HG03159 (cell line): Measurements from ENCODE around the gene CDC16.
A peak's percentile ranks its signal among the peaks of the same experiment; 100 is the strongest.

ENCODE experiments used
- ATAC-seq: cut with Tn5 transposase; IDR thresholded peaks from one replicate; pipeline ENCODE4 v1.9.1; 2021; ENCODE audit warnings: mild to moderate bottlenecking, moderate library complexity; ENCODE audit not compliant: unreplicated experiment

The CDC16 gene

GRCh38 chr13:114296448-114296847, 61.8 kb downstream of the CDC16 start:
- ATAC-seq = no peak

GRCh38 chr13:114296902-114297301, 62.2 kb downstream of the CDC16 start:
- no peak for ATAC-seq

GRCh38 chr13:114298866-114299265, 64.2 kb downstream of the CDC16 start:
- no peak for ATAC-seq

- ATAC-seq = no peak
Observed at GRCh38 chr13:114299604-114300305, 65.1 kb downstream of the CDC16 start.

DNA sequence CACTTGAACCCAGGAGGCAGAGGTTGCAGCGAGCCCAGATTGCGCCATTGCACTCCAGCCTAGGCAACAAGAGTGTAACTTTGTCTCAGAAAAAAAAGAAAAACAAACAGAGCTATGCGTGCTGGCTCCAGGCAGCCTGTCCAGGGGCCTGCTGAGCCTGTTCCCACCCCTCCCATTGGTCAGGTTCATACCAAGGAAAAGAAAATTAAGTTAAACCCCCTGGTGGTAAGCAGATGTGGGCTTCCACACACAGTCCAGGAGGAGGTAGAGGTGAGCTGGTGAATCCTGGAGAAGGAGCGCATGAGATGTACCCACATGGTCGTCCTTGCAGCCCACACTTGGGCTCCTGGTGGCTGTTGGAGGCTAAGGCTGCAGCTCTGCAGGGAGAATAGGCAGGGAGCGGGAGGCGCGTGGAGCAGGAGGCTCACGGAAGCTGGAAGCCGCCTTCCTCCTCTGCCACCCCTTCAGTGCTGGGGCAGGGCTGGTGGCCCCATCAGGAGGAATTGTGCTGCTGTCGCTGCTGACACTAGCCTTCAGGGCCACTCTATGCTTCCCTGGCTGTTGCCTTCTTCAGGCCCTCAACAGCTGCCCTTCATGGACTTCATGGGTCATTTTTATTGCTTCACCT, 69.1 kb downstream of the CDC16 start:
- no peak for ATAC-seq

GRCh38 chr13:114304346-114305034, 69.8 kb downstream of the CDC16 start:
- ATAC-seq = no peak

GRCh38 chr13:114309086-114309485, 74.4 kb downstream of the CDC16 start:
- no peak for ATAC-seq

DNA sequence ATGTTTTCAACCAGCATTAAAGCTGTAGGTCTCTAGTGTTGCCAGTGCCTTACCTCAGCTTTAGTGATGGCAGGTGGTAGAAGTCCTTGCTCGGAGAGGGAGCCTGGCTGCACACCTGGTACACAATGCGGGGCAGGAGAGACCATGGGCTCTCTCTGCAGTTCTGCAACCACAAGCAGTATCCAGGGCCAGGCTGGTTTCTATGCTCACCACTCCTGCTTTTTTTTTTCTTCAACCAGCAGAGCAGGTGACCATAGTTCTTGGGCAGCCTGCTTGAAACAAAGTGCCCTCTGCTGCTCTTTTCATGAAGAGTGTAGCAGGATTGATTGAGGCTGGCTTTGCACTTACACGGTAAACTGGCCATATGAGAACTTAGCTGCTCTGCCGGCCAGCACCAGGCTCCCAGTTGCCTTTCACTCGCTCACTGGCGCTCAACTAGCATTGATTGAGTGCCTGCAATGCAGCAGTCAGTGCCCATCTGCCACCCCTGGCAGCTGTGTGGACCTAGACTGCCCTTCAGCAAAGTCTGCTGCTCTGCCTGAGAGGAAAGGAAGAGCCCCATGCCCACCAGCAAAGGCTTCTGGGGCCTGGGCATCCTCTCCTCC, 75.2 kb downstream of the CDC16 start:
- no peak for ATAC-seq

GRCh38 chr13:114310956-114311355, 76.3 kb downstream of the CDC16 start:
- ATAC-seq = no peak

GRCh38 chr13:114311387-114311786, 76.7 kb downstream of the CDC16 start:
- ATAC-seq = no peak

DNA sequence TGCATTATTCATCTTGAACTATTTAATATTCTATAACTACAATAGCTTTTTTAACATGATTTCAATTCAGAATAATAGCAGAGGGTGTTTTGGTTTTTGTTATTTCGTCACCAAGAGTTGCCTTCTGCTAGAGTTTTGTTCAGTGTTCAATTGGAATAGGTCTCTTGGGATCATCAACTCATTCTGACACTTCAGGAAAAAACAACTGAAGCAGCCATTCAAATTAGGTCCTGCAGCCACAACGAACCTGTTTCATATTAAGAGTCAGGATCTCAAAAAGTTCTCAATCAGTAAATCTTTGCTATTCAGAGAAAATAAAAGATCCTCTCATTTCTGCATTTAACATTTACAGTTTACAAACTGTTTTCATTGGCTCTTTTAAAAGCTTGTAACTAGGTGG, 77.2 kb downstream of the CDC16 start:
- no peak for ATAC-seq

- peak; percentile 51 for ATAC-seq
Observed at GRCh38 chr13:114313061-114313860, 78.6 kb downstream of the CDC16 start.

GRCh38 chr13:114314074-114314912, 79.6 kb downstream of the CDC16 start, which contains the start of gene CHAMP1:
Gene CHAMP1 (plus strand): TSS chr13:114314503. CDS start chr13:114323843, 9,340 bp downstream.
- peak; percentile 79 for ATAC-seq

DNA sequence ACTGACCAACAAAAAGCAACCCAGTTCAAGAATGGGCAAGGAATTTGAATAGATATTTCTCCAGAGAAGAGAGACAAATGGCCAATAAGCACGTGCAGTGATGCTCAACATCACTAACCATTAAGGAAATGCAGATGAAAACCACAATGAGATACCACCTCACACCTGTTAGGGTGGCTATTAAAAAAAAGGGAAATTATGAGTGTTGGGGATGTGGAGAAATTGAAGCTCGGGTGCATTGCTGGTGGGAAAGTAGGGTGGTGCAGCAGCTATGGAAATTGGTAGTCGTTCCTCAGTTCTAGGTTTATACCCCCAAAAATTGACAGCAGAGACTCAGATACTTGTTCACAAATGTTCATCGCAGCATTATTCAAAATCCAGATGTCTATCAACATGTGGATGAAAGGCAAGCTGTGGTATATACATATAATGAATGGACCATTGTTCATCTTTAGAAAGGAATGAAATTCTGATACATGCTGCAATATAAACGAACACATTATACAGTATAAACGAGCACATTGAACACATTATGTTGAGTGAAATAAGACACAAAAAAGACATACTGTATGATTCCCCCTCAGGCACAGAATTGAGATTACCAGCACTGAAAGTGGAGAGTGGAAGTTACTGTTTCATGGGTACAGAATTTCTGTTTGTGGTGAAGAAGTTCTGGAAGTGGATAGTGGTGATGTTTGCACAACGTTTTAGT, 80.5 kb downstream of the CDC16 start:
- peak; percentile 0 for ATAC-seq

- ATAC-seq = no peak
Observed at GRCh38 chr13:114318624-114319023, 83.9 kb downstream of the CDC16 start.

DNA sequence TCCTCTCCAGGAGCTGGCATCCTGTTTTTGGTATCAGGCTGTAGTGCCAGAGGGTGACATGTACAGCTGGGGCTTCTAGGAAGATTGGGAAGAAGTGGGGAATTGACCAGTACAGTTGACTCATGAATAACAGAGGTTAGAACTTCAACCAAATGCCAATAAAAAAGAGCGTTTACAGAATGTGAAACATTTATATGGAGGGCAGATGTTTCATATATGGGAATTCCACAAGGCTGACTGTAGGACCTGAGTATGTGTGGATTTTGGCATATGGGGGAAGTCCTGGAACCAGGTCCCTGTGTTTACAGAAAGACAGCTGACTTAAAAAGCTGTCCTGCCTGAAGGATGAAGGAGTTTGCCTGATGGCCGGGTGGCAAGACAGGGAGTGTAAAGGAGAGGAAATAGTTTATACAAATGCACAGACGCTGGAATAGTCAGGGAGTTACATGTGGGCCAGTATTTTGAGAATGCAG, 84.8 kb downstream of the CDC16 start:
- ATAC-seq = no peak

- no peak for ATAC-seq
Observed at GRCh38 chr13:114320065-114320464, 85.4 kb downstream of the CDC16 start.

DNA sequence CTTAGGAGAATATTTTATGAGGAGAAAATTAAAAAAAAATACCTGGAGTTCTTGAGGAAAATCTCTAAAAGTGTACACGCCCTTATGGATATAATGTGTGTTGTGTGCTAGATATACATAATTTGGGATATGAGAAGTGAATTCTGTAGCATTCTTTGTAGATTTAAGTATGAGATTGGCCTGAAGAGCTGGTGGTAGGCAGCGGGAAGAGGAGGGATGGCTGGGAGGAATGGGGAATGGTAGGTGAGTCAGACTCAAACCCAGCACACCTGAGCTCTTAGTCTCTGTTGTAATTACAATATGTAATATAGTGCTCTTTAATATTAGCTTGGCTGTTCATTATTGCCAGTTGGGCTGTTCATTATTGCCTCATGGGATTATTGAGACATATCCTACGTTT, 86.6 kb downstream of the CDC16 start:
- no peak for ATAC-seq
